Calu3 (cell line): ENCODE data around the gene PHKG2. TPM values are rescaled to one million over a fixed set of nuclear protein-coding genes. Genes with fewer than 3 reads are reported as not detected.

Source experiments
- BruUV-seq: library from RNA; stranded (reverse); fragments of 400-500 nt; replicated peaks from 2 replicates; lab custom pipeline; 2021; lab: Mats Ljungman, UMichigan
- CTCF ChIA-PET: fragments of 300-600 bp; sonication (Branson Sonifier 250); formaldehyde crosslinking; loops from one replicate; lab custom pipeline; 2022; ENCODE audit warnings: antibody characterized with exemption; lab: Charles Lee
- DNase-seq: peaks from one replicate; pipeline ENCODE4 v3.0.0; 2022
- H3K27ac Mint-ChIP-seq: one replicate; pipeline ENCODE4 v1.8.0; 2022; ENCODE audit warnings: mixed read lengths; ENCODE audit not compliant: unreplicated experiment
- H3K27me3 Mint-ChIP-seq: one replicate; pipeline ENCODE4 v1.8.0; 2022; ENCODE audit warnings: mixed read lengths; ENCODE audit not compliant: unreplicated experiment
- H3K36me3 Mint-ChIP-seq: one replicate; pipeline ENCODE4 v1.8.0; 2022; ENCODE audit warnings: mild to moderate bottlenecking, moderate library complexity, mixed read lengths; ENCODE audit not compliant: insufficient read depth, unreplicated experiment
- H3K4me1 Mint-ChIP-seq: one replicate; pipeline ENCODE4 v1.8.0; 2022; ENCODE audit warnings: mild to moderate bottlenecking, low read depth, mixed read lengths; ENCODE audit not compliant: unreplicated experiment
- H3K4me3 Mint-ChIP-seq: one replicate; pipeline ENCODE4 v1.8.0; 2022; ENCODE audit warnings: mild to moderate bottlenecking, low read depth, moderate library complexity, mixed read lengths; ENCODE audit not compliant: unreplicated experiment
- H3K9me3 Mint-ChIP-seq: one replicate; pipeline ENCODE4 v1.8.0; 2022; ENCODE audit warnings: low read depth, mixed read lengths; ENCODE audit not compliant: unreplicated experiment
- CTCF ChIP-seq: fragments of 200-600 bp; IDR thresholded peaks from one replicate; pipeline ENCODE4 v1.8.0; 2022; ENCODE audit warnings: antibody characterized with exemption; ENCODE audit not compliant: unreplicated experiment
- intact Hi-C: fragments of 100-400 bp; cut with micrococcal nuclease; formaldehyde crosslinking; loops from one replicate; pipeline ENCODE4 v1.10.0; 2022; ENCODE audit not compliant: unreplicated experiment
- total RNA-seq: library from RNA; stranded (reverse); gene quantifications from 2 replicates; pipeline ENCODE4 v1.2.3, GENCODE V29; 2022

Gene PHKG2
- total RNA-seq, 1 experiment from 2014 or later, result 66.7 TPM

GRCh38 chr16:30773826-30774225 lies 25.6 kb downstream of the PHKG2 start:
- Mint-ChIP-seq H3K4me1 (peaks cover 31% of the 10 kb centered on the region), H3K36me3 (peaks cover 84% of the 10 kb centered on the region), H3K27me3 (no peaks in the 10 kb centered on the region), H3K9me3 (no peaks in the 10 kb centered on the region), H3K27ac (no peak overlapping the region), H3K4me3 (no peak overlapping the region)
- intact Hi-C loops, result no loop called here
- BruUV-seq, result no TSS peak
- DNase-seq, result no peak
- no peak for TF ChIP-seq CTCF
- CTCF ChIA-PET, result no interaction called here

GRCh38 chr16:30774367-30775130 lies 26.3 kb downstream of the PHKG2 start:
- Mint-ChIP-seq H3K36me3 (peaks cover 84% of the 10 kb centered on the region), H3K27me3 (no peaks in the 10 kb centered on the region), H3K4me3 (peak overlapping the region; percentile 90), H3K9me3 (no peaks in the 10 kb centered on the region), H3K4me1 (peaks cover 33% of the 10 kb centered on the region), H3K27ac (peak overlapping the region; percentile 84)
- DNase-seq, result no peak
- intact Hi-C loops, result no loop called here
- no TSS peak for BruUV-seq
- TF ChIP-seq CTCF, result no peak
- CTCF ChIA-PET, result interaction anchor here (0.6 to 1.0 kb wide), 3 partner anchors 27 to 40 kb away, joined by 3 to 6 read pairs (median 3); partner anchors contain the start of gene PHKG2

GRCh38 chr16:30775131-30775391 lies 26.8 kb downstream of the PHKG2 start:
- no peaks in the 10 kb centered on the region for H3K27me3 Mint-ChIP-seq
- peaks cover 87% of the 10 kb centered on the region for H3K36me3 Mint-ChIP-seq
- peak overlapping the region; percentile 84 for H3K27ac Mint-ChIP-seq
- H3K4me3 Mint-ChIP-seq, result peak overlapping the region; percentile 90
- CTCF ChIA-PET, result interaction anchor here (0.6 to 1.0 kb wide), 4 partner anchors 27 to 39 kb away, joined by 3 to 6 read pairs (median 4); partner anchors contain the start of gene PHKG2
- H3K9me3 Mint-ChIP-seq, result no peaks in the 10 kb centered on the region
- no peak for TF ChIP-seq CTCF
- BruUV-seq, result no TSS peak
- intact Hi-C loops, result no loop called here
- DNase-seq, result no peak
- H3K4me1 Mint-ChIP-seq, result peaks cover 33% of the 10 kb centered on the region

- Mint-ChIP-seq H3K27me3 (no peaks in the 10 kb centered on the region), H3K36me3 (peaks cover 91% of the 10 kb centered on the region), H3K4me1 (peaks cover 33% of the 10 kb centered on the region), H3K4me3 (peak overlapping the region; percentile 90), H3K9me3 (no peaks in the 10 kb centered on the region), H3K27ac (peak overlapping the region; percentile 84)
- intact Hi-C loops, result no loop called here
- no peak for TF ChIP-seq CTCF
- DNase-seq, result peak; percentile 89
- CTCF ChIA-PET, result interaction anchor here (0.6 to 1.0 kb wide), 4 partner anchors 28 to 39 kb away, joined by 3 to 6 read pairs (median 4); partner anchors contain the start of gene PHKG2
- BruUV-seq, result no TSS peak
Observed at GRCh38 chr16:30775392-30776188, 27.4 kb downstream of the PHKG2 start.
